GM06990 (cell line): ENCODE data around the gene SNRPA.
A peak's percentile ranks its signal among the peaks of the same experiment; 100 is the strongest.

Source experiments
- DNase-seq: peaks from one replicate; pipeline ENCODE4 v3.0.0-alpha.2; 2011; ENCODE audit not compliant: insufficient read length; ENCODE audit errors: extremely low read depth
- H3K27me3 ChIP-seq: replicated peaks from 2 replicates; pipeline ENCODE4 v1.6.0; 2011; ENCODE audit warnings: low read length; ENCODE audit not compliant: control insufficient read depth, insufficient read depth
- H3K36me3 ChIP-seq: 2 replicates; pipeline ENCODE4 v1.5.1; 2011; ENCODE audit warnings: low read length; ENCODE audit not compliant: control insufficient read depth, insufficient read depth
- H3K4me3 ChIP-seq: replicated peaks from 2 replicates; pipeline ENCODE4 v1.5.1; 2011; ENCODE audit warnings: low read depth, mild to moderate bottlenecking, control low read depth, low read length
- TF ChIP-seq, protein P1 (sequence below): IDR thresholded peaks from 2 replicates; pipeline ENCODE4 v1.5.1; 2011; ENCODE audit warnings: low read length, control low read depth, mild to moderate bottlenecking, inconsistent platforms; ENCODE audit not compliant: insufficient read depth, poor library complexity, severe bottlenecking

Gene SNRPA

DNA sequence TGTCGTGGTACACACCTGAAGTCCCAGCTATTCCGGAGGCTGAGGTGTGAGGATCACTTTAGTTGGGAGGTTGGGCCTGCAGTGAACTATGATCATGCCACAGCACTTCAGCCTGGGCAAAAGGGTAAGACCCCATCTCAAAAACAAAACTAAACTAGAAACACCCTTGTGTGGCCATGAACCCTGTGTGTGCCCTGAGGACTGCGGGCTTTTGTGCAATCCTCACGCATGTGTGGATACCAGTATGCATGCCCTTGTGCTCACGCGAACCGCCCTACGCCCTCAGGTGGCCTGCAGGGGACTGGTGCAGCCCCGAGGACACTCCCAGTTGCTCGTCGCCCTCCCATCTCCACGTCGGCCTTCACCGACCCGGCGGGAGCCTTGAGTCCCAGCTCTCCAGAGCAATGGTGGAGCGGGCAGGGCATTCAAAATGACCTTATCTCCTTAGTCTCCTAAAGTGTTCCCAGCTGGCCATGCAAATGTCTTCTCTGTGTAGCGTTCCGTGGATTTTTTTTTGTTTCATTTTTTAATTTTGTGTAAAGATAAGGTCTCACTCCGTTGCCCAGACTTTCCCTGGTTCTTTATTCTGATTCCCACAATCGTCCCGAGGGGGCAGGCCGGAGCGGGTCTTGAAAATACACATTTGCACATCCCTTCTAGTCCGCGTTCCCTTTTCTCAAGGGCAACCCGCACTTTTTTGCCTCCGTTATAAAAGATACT is 47.1 kb downstream of the SNRPA start:
- TF ChIP-seq, protein P1, sequence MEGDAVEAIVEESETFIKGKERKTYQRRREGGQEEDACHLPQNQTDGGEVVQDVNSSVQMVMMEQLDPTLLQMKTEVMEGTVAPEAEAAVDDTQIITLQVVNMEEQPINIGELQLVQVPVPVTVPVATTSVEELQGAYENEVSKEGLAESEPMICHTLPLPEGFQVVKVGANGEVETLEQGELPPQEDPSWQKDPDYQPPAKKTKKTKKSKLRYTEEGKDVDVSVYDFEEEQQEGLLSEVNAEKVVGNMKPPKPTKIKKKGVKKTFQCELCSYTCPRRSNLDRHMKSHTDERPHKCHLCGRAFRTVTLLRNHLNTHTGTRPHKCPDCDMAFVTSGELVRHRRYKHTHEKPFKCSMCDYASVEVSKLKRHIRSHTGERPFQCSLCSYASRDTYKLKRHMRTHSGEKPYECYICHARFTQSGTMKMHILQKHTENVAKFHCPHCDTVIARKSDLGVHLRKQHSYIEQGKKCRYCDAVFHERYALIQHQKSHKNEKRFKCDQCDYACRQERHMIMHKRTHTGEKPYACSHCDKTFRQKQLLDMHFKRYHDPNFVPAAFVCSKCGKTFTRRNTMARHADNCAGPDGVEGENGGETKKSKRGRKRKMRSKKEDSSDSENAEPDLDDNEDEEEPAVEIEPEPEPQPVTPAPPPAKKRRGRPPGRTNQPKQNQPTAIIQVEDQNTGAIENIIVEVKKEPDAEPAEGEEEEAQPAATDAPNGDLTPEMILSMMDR, result peak; percentile 54
- Histone ChIP-seq H3K27me3 (no peaks in the 10 kb centered on the region), H3K4me3 (peak overlapping the region; percentile 57), H3K36me3 (peaks cover 12% of the 10 kb centered on the region)
- peak; percentile 78 for DNase-seq

- DNase-seq, result peak; percentile 100
- Histone ChIP-seq H3K27me3 (no peaks in the 10 kb centered on the region), H3K36me3 (peaks cover 14% of the 10 kb centered on the region), H3K4me3 (peak within 1 kb of the TSS; percentile 93)
- TF ChIP-seq, protein P1, result no peak
Measured at GRCh38 chr19:40798683-40799557, 47.9 kb downstream of the SNRPA start, which contains the start of gene EGLN2. Gene EGLN2 (plus strand): TSS chr19:40799191. CDS start chr19:40800573, 1,382 bp downstream.

- no peaks in the 10 kb centered on the region for H3K27me3 ChIP-seq
- TF ChIP-seq, protein P1, result no peak
- peak overlapping the region; percentile 93 for H3K4me3 ChIP-seq
- peak; percentile 50 for DNase-seq
- peaks cover 19% of the 10 kb centered on the region for H3K36me3 ChIP-seq
Measured at GRCh38 chr19:40799558-40800338, 48.7 kb downstream of the SNRPA start.

DNA sequence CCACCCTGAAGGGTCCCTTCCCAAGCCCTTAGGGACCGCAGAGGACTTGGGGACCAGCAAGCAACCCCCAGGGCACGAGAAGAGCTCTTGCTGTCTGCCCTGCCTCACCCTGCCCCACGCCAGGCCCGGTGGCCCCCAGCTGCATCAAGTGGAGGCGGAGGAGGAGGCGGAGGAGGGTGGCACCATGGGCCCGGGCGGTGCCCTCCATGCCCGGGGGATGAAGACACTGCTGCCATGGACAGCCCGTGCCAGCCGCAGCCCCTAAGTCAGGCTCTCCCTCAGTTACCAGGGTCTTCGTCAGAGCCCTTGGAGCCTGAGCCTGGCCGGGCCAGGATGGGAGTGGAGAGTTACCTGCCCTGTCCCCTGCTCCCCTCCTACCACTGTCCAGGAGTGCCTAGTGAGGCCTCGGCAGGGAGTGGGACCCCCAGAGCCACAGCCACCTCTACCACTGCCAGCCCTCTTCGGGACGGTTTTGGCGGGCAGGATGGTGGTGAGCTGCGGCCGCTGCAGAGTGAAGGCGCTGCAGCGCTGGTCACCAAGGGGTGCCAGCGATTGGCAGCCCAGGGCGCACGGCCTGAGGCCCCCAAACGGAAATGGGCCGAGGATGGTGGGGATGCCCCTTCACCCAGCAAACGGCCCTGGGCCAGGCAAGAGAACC is 49.5 kb downstream of the SNRPA start:
- Histone ChIP-seq H3K27me3 (no peaks in the 10 kb centered on the region), H3K36me3 (peaks cover 21% of the 10 kb centered on the region), H3K4me3 (peak overlapping the region; percentile 93)
- no peak for DNase-seq
- TF ChIP-seq, protein P1, result no peak

GRCh38 chr19:40800997-40801377 is 50.0 kb downstream of the SNRPA start:
- DNase-seq, result no peak
- Histone ChIP-seq H3K27me3 (no peaks in the 10 kb centered on the region), H3K4me3 (peak overlapping the region; percentile 93), H3K36me3 (peaks cover 23% of the 10 kb centered on the region)
- TF ChIP-seq, protein P1, result no peak
